AG08395 (cell line): ENCODE data around the gene DTWD2.
"Not testable (repeated sequence)": the region's sequence is repeated elsewhere in the genome, so short reads cannot be mapped to it uniquely, and the experiment has no call there.

Experiments used
- DNase-seq: peaks from one replicate; pipeline ENCODE4 v3.0.0; 2012; ENCODE audit warnings: mixed read lengths, low spot score

DTWD2 gene

DNA sequence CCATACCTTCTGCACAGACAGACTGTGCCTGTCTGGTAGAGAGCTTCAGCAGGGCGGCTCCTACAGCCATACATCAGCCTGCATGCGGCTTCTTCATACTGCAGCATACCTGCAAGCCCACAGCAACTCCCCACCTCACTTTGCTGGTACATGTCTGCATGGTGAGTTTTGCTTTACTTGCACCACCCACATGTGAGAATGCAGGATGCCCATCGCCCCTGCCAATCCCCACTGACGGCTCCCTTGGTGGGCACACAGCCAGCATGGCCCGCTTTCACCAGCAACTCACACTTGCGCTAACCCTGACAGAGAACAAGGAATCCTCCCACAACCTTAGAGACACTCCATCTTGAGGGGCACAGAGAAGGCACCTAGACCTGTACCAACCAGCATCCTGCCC lies 114.9 kb downstream of the DTWD2 start:
- DNase-seq, result no peak

DNA sequence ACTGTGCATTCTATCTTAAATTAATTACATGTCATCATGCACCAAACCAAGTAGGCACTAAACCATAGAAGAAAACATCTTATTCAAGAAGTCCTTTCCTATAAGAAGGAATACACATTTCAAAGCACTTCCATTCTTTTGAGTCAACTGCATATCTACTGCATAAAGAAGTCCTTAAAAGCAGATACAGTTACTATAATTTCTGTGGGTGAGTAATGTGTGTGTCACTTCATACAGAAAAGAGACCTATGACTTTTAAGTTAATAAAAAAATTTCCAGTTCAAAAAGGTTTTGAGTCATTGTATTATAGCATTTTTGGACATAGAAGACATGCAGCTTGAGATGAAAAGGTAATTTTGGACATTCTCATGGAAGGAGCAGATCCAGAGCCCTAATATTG lies 125.0 kb downstream of the DTWD2 start:
- no peak for DNase-seq

DNA sequence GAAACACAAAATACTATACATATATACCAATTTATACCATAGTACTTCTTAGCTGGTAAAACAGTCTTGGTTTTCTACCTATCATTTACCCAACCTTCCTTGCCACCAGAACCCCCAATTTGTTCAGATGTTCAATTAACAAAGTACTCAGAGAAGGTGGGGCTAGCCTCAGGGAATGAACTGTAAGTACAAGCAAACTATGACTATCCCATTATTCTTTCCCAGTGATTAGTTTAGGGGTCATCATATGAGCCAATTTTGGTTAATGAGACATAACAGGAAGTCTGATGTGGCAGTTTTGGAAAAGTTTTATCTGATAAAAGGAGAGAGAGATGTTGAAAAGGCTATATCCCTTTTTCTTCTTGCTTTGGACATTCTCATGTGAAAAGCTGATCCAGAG lies 125.8 kb downstream of the DTWD2 start:
- DNase-seq, result no peak

DNA sequence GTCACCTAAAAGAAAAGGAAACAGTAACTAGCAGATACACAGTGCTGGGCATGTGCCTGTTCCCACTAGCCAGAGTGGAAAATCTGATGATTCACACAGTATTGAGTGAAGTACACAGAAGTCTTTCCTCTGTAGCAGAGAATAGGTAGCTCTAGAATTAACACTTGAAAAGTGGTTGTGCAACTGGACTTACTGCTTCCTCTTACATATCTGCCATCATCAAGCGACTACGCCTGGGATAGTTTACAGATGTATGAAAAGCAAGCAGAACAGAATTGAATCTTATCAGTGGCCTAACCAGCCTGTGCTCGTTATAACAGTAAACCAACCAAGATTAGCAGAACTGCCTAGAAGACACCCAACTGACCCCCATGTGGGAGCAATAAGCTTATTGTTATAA lies 130.6 kb downstream of the DTWD2 start:
- no peak for DNase-seq

DNA sequence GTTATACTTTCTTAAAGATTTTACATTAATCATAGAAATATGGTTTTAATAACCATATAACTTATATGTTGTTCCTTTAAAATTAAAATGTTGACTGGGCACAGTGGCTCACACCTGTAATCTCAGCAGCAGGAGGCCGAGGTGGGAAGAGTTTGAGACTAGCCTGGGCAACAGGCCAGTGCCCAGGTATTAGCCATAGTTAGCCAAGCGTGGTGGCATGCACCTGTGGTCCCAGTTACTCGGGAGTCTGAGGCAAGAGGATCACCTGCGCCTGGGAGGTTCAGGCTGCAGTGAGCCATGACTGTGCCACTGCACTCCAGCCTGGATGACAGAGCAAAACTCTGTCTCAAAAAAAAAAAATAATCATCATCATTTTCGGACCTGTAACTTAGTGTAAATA lies 133.5 kb downstream of the DTWD2 start:
- no peak for DNase-seq

DNA sequence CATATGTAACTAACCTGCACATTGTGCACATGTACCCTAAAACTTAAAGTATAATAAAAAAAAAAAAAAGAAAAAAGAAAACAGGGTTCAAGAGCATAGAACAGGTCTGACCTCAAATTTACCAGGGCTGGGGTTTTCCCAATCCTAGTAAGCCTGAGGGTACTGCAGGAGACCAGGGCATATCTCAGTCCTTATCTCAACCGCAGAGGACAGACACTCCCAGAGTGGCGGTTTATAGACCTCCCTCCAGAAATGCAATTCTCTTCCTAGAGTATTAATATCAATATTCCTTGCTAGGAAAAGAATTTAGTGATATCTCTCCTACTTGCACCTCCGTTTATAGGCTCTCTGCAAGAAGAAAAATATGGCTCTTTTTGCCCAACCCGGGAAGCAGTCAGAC lies 136.6 kb downstream of the DTWD2 start:
- DNase-seq, result not testable (repeated sequence)

DNA sequence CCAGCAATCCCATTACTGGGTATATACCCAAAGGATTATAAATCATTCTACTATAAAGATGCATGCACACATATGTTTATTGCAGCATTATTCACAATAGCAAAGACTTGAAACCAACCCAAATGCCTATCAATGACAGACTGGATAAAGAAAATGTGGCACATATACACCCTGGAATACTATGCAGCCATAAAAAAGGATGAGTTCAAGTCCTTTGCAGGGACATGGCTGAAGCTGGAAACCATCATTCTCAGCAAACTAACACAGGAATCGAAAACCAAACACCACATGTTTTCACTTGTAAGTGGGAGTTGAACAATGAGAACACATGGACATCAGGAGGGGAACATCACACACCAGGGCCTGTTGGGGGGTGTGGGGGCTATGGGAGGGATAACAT lies 138.8 kb downstream of the DTWD2 start:
- not testable (repeated sequence) for DNase-seq

DNA sequence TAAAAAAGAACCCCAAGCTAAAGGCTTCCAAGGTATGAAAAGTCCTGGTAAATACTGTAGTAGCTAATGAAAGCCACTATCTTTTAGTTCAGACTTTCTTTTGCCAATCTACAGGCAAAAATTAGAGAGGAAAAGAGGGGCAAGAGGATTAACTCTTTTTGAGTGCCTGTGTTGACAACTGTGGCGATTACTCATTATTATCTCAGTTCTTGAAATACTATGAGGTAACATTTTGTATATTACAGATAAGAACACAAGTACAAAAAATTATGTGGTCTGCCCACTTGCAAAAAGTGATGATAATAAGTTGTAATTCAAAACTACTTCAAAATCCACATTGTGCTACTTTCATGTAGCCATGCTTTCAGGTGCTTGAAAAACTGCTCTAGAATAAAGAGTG lies 144.0 kb downstream of the DTWD2 start:
- DNase-seq, result no peak

DNA sequence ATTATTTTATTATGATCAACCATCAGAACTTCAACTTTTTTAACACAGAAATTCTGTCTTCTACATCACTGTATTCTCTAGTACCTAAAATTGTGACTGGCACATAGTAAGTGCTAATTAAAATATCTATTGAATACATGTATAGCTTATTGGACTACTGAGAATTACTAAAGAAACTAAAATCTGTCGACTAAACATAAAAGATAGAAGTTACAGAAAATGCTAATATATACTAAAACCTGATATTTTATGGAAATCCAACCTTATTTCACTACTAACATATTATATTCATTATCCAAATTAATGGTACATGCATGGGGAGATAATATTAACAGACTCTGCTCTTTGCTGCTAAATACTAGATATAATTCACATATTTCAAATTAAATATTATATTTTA lies 153.6 kb downstream of the DTWD2 start:
- no peak for DNase-seq

DNA sequence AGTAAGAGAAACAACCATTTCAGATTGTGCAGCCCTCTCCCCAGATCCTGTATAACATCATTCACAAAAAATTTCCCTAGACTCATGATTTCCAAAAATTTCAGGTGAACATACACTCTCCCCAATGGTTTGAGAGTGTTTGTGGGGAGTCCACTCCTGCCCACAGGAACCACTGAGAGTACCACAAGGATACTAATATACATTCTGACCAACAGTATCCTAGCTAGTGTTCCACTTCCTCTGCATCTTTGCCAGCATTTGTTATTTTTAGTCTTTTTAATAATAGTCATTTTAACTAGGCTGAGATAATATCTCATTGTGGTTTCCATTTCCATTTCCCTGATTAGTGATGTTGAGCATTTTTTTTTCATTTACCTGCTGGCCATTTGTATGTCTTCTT lies 155.4 kb downstream of the DTWD2 start:
- DNase-seq, result no peak

DNA sequence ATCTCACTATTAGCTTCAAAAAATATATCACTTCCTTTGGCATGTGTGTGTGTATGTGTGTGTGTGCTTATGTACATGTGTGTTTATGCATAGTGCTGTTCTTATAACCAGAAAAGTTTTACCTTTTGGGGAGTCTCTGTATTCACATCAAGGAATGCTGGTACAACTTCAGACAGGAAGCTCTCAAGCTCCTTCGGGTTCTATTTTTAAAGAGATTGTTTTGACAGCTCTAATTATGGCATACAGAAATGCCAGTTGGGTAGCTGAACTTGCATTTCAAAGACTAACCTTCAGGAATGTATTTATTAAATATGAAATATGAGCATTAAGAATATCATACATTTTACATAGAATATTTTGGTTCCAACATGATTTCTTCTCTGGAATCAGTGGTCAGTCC lies 163.1 kb downstream of the DTWD2 start:
- DNase-seq, result no peak

DNA sequence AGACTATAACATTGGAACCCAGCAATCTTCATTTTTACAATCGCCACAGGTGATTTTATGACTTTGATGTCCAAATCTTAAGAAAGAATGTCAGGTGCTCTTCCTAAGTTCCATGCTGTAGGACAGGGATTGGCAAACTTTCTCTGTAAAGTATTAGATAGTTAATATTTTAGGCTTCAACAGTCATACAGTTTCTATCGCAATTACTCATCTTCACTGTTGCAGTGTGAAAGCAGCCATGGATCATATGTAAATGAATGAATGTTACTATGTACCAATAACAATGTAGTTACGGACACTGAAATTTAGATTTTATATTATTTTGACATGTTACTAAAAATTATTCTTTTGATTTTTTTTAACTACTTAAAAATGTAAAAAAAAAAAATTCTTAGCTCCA lies 169.7 kb downstream of the DTWD2 start:
- no peak for DNase-seq

DNA sequence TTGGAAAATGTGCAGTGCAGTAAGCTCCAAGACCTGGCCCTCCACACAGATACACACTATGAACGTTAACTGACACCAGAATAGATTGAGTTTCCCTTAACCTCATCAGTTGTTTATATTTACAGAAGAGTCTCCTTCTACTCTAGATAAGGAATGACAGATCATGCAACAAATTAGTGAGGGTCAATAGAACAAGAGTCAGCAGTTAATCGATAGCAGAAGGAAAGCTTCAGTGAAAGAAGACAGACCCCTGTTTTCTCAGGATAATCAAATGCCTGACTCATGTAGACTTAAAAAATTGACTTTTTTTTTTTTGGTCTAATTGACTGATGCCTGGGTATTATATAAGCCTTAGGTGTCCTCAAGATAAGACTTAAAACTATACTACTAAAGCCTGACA lies 179.9 kb downstream of the DTWD2 start:
- DNase-seq, result no peak

DNA sequence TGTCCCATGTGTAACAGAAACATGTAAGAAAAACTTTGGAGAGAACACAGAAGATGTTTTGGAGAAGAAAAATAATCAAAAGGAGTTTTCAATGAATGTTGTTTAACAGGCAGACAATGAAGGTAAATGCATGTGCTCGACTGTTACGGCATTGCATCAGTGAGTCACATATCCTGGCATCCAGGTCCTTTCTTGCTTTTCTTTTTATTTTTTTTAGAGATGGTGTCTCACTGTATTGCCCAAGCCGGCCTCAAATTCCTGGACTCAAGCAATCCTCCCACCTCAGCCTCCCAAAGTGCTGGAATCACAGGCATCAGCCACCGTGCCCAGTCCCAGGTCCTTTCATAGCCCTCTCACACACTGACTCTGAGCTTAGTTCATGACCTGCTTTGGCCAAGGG lies 181.8 kb downstream of the DTWD2 start:
- no peak for DNase-seq

DNA sequence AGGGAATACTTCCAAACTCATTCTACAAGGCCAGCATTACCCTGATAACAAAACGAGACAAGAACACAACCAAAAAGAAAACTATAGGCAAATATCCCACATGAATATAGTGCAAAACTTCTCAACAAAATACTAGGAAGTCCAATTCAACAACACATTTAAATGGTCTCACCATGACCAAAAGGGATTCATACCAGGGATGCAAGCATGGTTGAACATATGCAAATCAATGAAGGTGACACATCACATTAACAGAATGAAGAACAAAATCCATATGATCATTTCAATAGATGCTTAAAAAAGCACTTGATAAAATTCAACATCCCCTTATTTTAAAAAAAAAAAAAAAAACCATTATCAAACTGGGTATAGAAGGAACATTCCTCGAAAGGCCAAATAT lies 186.0 kb downstream of the DTWD2 start:
- no peak for DNase-seq

DNA sequence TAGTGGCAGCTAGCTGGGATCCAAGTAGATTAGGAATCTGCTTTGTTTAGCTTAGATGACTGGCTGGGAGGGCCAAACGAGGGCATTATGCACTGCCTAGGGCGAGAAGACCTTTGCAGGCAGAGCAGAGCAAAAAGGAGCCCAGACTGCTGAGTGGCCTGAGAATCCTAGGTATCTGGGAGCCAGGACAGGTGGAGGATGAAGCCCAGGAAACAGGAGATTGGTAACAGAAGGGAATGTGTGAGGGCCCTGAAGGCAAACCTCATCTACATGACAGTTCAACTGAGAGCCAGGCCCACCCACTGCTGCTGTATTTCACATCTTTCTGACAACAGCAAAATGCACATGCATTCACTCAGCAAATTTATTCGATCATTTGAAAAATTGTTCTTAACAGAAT lies 192.3 kb downstream of the DTWD2 start:
- DNase-seq, result no peak

DNA sequence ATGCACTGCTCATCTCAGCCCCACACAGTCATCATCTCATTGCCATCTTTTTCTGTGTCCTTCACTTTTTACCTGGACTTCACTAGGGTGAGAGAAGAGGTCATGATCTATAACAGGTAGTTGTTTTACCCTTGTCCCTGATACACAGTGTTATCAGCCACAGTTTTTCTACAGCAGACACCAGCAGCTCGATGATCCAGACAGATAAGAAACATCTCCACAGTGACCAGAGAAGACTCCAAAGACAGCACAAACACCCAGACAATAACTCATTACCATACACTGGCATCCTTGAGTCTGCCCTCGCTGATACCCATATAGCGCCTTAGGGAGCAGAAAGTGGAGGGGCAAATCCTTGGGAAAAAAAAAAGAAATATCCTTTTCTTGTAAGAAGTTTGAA lies 194.1 kb downstream of the DTWD2 start:
- DNase-seq, result no peak

DNA sequence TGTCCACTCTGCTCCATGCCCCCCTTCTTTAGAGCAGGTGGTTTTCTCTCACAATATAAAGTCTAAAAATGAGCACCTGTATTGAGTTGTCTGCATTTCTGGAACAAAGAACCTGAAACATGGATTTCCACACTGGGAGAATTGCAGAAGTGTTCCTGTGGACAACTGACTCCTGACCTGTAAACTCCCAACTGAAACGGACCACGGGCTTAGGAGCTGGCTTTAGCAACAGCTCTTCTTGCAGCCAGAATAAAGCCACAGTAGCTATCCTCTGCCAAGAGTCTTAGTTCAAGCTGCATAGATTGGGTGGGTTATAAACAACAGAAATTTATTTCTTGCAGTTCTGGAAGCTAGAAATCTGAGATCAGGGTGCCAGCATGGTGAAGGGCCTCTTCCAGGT lies 194.7 kb downstream of the DTWD2 start:
- DNase-seq, result no peak

DNA sequence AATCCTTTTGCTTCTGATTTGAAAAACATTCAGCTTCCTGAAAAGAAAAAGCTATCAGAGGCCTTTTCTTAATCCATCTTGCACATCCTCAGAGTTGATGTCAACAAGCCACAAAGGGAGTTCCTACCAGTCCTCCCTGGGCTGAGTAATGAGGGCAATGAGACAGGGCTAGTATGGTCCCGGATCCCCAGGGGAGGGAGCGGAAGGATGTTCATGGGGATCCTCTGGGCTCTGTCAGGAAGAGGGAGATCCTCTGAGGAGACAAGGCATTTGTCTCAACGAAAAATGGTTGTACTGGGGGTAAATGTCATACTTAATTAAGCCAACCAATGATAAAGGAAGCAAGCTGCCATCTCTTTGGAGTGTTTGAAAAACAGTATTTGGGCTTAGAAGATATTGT lies 195.3 kb downstream of the DTWD2 start:
- DNase-seq, result no peak

DNA sequence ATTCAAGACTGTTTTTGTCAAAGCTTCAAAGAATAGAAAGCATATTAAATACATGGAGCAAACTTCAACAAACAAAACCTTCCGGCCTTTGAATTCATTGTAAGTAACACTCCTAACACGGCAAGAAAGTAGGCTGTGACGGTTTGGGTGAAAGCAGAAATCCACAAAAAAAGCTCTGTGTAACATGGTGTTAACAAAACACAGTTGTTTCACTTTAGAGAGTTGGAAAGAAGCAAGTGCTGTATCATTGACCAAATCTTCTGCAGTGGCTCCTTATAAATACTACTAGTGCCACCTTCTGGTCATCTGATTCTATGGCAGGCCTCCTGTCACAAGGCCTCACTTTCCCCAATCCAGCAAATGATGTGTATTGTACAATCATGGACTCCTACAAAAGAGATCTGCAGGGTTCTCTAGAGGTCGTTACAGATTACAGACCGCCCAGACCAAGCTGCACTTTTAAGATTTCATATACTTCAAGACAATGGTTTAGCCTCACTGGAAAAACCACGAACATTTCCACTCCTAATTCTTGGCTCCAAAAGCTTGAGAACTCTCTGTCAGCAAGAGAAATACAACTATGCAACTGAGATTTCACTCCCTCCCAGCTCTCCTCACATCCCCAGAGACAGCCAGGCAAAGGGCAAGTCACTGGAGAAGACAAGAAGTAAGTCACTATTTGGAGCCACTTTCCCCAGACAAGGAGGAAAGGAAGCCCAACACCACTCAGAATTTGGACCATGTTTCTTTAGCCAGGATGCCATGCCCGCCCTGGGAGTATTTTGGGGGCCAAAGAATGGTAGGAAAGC lies 196.2 kb downstream of the DTWD2 start:
- peak; percentile 77 for DNase-seq

DNA sequence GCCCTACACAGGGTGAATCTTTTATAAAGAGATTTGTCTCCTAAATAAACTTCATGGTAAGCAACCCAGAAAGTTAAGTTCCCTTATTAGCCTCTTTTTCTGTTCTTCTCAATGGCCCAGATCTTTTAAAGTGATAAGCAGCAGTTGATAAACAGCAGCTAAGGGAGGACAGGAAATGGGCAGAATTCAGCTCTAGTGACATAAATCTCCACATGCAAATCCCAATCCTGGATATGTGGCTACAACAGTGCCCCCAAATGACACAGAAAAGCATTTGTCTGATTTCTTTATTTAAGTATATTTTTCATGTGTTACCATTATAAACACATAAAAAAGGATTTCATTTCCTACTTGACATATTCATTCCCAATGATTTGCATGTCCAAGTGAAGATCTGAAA lies 199.0 kb downstream of the DTWD2 start:
- DNase-seq, result no peak

DNA sequence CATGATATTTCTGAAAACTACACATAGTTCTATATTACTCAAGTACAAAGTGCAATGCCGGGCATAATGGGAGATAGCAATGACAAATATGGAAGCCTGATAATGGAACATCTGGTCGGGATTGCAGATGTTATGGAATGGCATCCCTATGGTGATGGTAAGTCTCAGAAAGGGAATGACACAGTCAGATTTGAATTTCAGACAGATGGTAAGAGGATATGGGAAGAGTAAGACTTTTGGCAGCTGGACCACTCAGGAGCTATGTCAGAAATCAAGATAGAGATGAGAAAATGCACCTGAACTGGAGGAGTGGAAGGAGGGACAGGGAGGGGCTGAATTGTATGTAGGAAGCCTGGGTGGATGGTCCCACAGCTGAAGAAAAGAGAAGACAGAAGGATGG lies 200.0 kb downstream of the DTWD2 start:
- DNase-seq, result no peak
